ENCODE data around the gene MEPCE.

MEPCE gene

GRCh38 chr7:100402241-100402640 lies 27.4 kb upstream of the MEPCE start:
- DNase-seq = no peak

- DNase-seq = no peak
Measured at GRCh38 chr7:100406767-100407166, 22.9 kb upstream of the MEPCE start.

- DNase-seq = peak in 6 of 58 donors; percentile 2 to 60 (median 20)
Measured at GRCh38 chr7:100407285-100408180, 22.1 kb upstream of the MEPCE start.

GRCh38 chr7:100411101-100411500 lies 18.5 kb upstream of the MEPCE start:
- DNase-seq = no peak

GRCh38 chr7:100413346-100413745 lies 16.3 kb upstream of the MEPCE start:
- DNase-seq = no peak

GRCh38 chr7:100413889-100414288 lies 15.7 kb upstream of the MEPCE start:
- DNase-seq = no peak

GRCh38 chr7:100415448-100415847 lies 14.2 kb upstream of the MEPCE start:
- DNase-seq = no peak

GRCh38 chr7:100418930-100419659 lies 10.5 kb upstream of the MEPCE start:
- no peak for DNase-seq

GRCh38 chr7:100419660-100420226 lies 9.9 kb upstream of the MEPCE start:
- DNase-seq = no peak

GRCh38 chr7:100423315-100423714 lies 6.3 kb upstream of the MEPCE start:
- DNase-seq = no peak

GRCh38 chr7:100425347-100425746 lies 4.3 kb upstream of the MEPCE start:
- no peak for DNase-seq

- DNase-seq = no peak
Measured at GRCh38 chr7:100426516-100426915, 3.1 kb upstream of the MEPCE start.

GRCh38 chr7:100427762-100428198 lies 1.9 kb upstream of the MEPCE start:
- DNase-seq = peak in 1 of 58 donors; percentile 56

GRCh38 chr7:100428199-100428966 lies 1.2 kb upstream of the MEPCE start, which contains the start of gene ZCWPW1:
Gene ZCWPW1 (minus strand): TSS chr7:100428703. CDS start chr7:100420649, 8,054 bp downstream.
- DNase-seq = peak; percentile 76 to 99 (median 94)

- peak; percentile 86 to 100 (median 98) for DNase-seq
Measured at GRCh38 chr7:100428967-100429636, 529 bp upstream of the MEPCE start.

- DNase-seq = peak in 4 of 58 donors; percentile 21 to 40 (median 30)
Measured at GRCh38 chr7:100430493-100431285, 1.1 kb downstream of the MEPCE start.

- DNase-seq = no peak
Measured at GRCh38 chr7:100431286-100431735, 1.7 kb downstream of the MEPCE start.

- no peak for DNase-seq
Measured at GRCh38 chr7:100432053-100432452, 2.4 kb downstream of the MEPCE start.

GRCh38 chr7:100432621-100433275 lies 3.1 kb downstream of the MEPCE start:
- no peak for DNase-seq

All from anterior cingulate cortex (tissue), 58 donors.